ENCODE data around the gene VGLL4. TPM values are rescaled to one million over a fixed set of nuclear protein-coding genes. Genes with fewer than 3 reads are reported as not detected.

Gene VGLL4
- total and polyA plus RNA-seq, 2 of the 4 experiments (the other 2 are of a cell fraction), result 26.2 to 35.4 TPM

DNA sequence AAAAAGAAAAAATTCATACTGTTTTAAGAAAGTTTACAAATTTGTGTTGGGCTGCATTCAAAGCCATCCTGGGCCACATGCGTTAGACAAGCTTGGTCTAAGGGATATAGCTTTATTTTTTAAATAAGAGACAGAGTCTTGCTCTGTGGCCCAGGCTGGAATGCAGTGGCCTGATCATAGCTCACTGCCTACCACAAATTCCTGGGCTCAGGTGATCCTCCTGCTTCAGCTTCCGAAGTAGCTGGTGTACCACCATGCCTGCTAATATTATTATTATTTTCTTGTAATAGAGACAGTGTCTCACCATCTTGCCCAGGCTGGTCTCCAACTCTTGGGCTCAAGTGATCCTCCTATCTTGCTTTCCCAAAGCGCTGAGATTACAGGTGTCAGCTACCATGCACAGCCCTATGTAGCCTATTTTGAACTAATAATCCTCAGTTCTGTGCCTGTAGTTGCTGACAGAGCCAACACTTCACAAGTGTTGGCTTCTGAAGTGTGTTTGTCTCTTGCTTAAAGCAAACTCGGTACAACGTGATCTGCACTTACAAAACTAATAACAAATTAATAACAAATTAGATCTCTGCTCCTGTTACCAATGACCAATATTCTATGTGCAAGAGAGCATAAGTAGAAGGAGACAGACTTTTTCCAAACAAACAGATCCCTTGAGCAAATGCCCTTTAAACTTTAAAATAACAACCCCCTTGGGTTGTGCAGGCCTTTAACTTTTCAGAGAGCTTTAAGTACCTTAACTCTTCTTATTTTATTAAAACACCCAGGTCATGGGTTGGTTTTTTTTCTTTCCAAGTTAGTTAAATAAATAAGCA, 135.2 kb downstream of the VGLL4 start:
- ChIA-PET POLR2A (ENCODE audit: unreplicated experiment) (interaction anchor here (0.6 kb wide), 1 partner anchor 300 kb away, joined by 3 read pairs; no protein-coding TSS in a partner anchor), CTCF (interaction anchor here (0.6 to 1.1 kb wide), 5 partner anchors 128 to 971 kb away, joined by 3 to 7 read pairs (median 4); no protein-coding TSS in a partner anchor)
- dilution Hi-C loops (cut with HindIII; ENCODE audit: low sequenced_read_pairs, unreplicated experiment), result no loop called here
- intact Hi-C loops (cut with micrococcal nuclease), result loop anchor here (1.0 to 2.0 kb wide), 3 partner anchors 22 to 134 kb away; partner anchors contain the start of gene VGLL4
- peak overlapping the region; percentile 11; the same call in 1 of the 2 replicates for H3K14ac ChIP-seq (replicated peaks; ENCODE audit: low read depth, low read length)
- peak overlapping the region; percentile 93 for H4K5ac ChIP-seq (ENCODE audit: low read depth, low read length)
- H3K9me3 ChIP-seq (ENCODE audit: control insufficient read depth, insufficient read depth, low read length), result no peaks in the 10 kb centered on the region
- no TSS peak for BruUV-seq (replicated peaks)
- peak overlapping the region; percentile 46; the same call in 1 of the 2 replicates for H2AK5ac ChIP-seq (ENCODE audit: low read depth, low read length)
- H2BK5ac ChIP-seq (ENCODE audit: low read depth, low read length, poor library complexity, severe bottlenecking), result peak overlapping the region; percentile 77
- in situ Hi-C loops (cut with MboI; ENCODE audit: low sequenced_read_pairs), result no loop called here
- no peak for DNase-seq
- peak overlapping the region; percentile 76 for H3K4ac ChIP-seq (ENCODE audit: low read depth, low read length)
- peaks cover 22% of the 10 kb centered on the region for H3K4me1 ChIP-seq (ENCODE audit: control insufficient read depth, insufficient read depth, low read length)
- peak; percentile 3; the same call in 1 of the 2 replicates for ATAC-seq (ENCODE audit: low read depth)
- peak overlapping the region; percentile 27 for H3K23ac ChIP-seq (ENCODE audit: low read depth, low read length)
- H3K27me3 ChIP-seq (ENCODE audit: control insufficient read depth, insufficient read depth, low read length), result no peaks in the 10 kb centered on the region
- no peak for TF ChIP-seq MAFK (IDR thresholded peaks at IDR 0.05; ENCODE audit: low read depth, low read length)
- TF ChIP-seq MAZ (IDR thresholded peaks at IDR 0.05; ENCODE audit: borderline replicate concordance, low read depth, low read length), result no peak
- TF ChIP-seq, protein P1, sequence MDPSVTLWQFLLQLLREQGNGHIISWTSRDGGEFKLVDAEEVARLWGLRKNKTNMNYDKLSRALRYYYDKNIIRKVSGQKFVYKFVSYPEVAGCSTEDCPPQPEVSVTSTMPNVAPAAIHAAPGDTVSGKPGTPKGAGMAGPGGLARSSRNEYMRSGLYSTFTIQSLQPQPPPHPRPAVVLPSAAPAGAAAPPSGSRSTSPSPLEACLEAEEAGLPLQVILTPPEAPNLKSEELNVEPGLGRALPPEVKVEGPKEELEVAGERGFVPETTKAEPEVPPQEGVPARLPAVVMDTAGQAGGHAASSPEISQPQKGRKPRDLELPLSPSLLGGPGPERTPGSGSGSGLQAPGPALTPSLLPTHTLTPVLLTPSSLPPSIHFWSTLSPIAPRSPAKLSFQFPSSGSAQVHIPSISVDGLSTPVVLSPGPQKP (IDR thresholded peaks at IDR 0.05; ENCODE audit: borderline replicate concordance, low read depth, low read length), result no peak
- no peak for TF ChIP-seq SMC3 (IDR thresholded peaks at IDR 0.05; ENCODE audit: low read depth, low read length)
- H3K27ac ChIP-seq (ENCODE audit: insufficient read depth, low read length), result peak overlapping the region; percentile 78
- H3K79me1 ChIP-seq (ENCODE audit: low read depth in 1 of 2, low read length in 2 of 2), result peaks cover 5 to 19% of the 10 kb centered on the region in 2 experiments
- no peak overlapping the region for H2AFZ ChIP-seq (replicated peaks; ENCODE audit: low read length, poor library complexity)
- WGBS, 2 experiments (ENCODE audit: extremely low coverage in 2 of 2, insufficient read length in 1 of 2), result 38% methylated on average over 1 of the region's 5 CpGs; no CpG with 5 or more reads in 1 of the 2 experiments
- H2BK20ac ChIP-seq (ENCODE audit: low read depth, low read length), result peak overlapping the region; percentile 24
- H3K9ac ChIP-seq (ENCODE audit: low read depth, low read length), result peak overlapping the region; percentile 48
- H4K20me1 ChIP-seq (ENCODE audit: insufficient read depth, low read length), result peaks cover 3% of the 10 kb centered on the region; the same call in 1 of the 2 replicates
- H2AK9ac ChIP-seq (replicated peaks; ENCODE audit: low read depth, low read length, poor library complexity), result no peak overlapping the region
- no peaks in the 10 kb centered on the region for H3K36me3 ChIP-seq (ENCODE audit: control insufficient read depth, insufficient read depth, low read length)
- H3K56ac ChIP-seq (ENCODE audit: extremely low read depth, insufficient read depth, low read length), result 0 out of 2 replicates have a peak overlapping the region, but pooled peaks have one; percentile 10
- H3K4me3 ChIP-seq (ENCODE audit: insufficient read depth, low read depth, low read length), result no peak overlapping the region
- peak overlapping the region; percentile 37; the same call in 2 of the 3 replicates for H2BK15ac ChIP-seq (ENCODE audit: low read depth, low read length)
- peak overlapping the region; percentile 96 for H3K18ac ChIP-seq (ENCODE audit: low read depth, low read length)
- H3K9me1 ChIP-seq (ENCODE audit: insufficient read depth, low read length), result peaks cover 8% of the 10 kb centered on the region
- peak overlapping the region; percentile 70 for H3K4me2 ChIP-seq (ENCODE audit: low read depth, low read length)
- peak overlapping the region; percentile 65 for H4K91ac ChIP-seq (ENCODE audit: insufficient read depth, low read depth, low read length)
- H2BK120ac ChIP-seq (ENCODE audit: low read depth, low read length), result peak overlapping the region; percentile 78
- H4K8ac ChIP-seq (ENCODE audit: low read depth in 2 of 2, low read length in 2 of 2), result peak overlapping the region; percentile 55 to 75

All from IMR-90 (cell line).